ENCODE results near the gene DNAJC30.

DNA sequence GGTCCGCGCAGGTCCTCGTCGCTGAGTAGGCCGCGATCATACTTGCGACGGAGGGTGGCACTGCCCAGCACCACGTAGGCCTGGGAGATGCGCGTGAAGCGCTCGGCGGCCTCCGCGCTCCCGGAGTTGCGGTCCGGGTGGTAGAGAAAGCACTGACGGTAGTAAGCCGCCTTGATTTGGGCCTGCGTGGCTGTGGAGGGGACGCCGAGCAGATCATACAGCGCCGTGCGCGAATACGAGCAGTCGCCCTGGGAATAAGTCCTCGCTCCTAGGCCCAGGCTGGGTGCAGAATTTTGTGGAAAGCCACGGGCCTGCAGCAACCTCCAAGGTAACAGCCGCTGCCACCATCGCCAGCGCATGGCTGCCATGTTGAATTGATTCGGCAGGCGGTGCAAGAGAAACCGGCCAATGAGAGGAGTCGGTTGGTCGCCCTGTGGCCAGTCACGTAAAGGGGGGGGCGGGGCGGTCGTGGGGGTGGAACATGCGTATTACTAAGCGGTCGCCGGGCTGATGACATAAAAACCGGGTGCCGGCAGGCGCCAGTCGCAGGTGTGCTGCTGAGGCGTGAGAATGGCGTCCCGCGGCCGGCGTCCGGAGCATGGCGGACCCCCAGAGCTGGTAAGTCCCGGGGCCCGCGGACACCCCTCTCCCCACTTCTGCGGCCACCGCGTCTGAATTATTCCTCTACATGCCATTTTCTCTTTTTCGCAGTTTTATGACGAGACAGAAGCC, at the start of gene DNAJC30, which contains the start of gene BUD23:
- TF ChIP-seq FOXK2 (IDR thresholded peaks at IDR 0.05) (no peak), TARDBP (IDR thresholded peaks at IDR 0.05) (no peak)

All from HEK293T (cell line).